A673 (cell line): ENCODE data around the gene RTEL1. TPM values are rescaled to one million over a fixed set of nuclear protein-coding genes. Genes with fewer than 3 reads are reported as not detected.
A peak's percentile ranks its signal among the peaks of the same experiment; 100 is the strongest.

Experiments used
- BruUV-seq: library from RNA; stranded (reverse); fragments of 400-500 nt; replicated peaks from 2 replicates; lab custom pipeline; 2021; lab: Mats Ljungman, UMichigan
- CTCF ChIA-PET: fragments of 300-600 bp; sonication (Branson Sonifier 250); formaldehyde crosslinking; loops from one replicate; lab custom pipeline; 2022; ENCODE audit warnings: antibody characterized with exemption; lab: Charles Lee
- POLR2A ChIA-PET: fragments of 300-600 bp; sonication (Branson Sonifier 250); formaldehyde crosslinking; loops from one replicate; lab custom pipeline; 2022; ENCODE audit warnings: antibody characterized with exemption; ENCODE audit not compliant: low non-redundant PET; lab: Charles Lee
- DNase-seq: peaks from one replicate; pipeline ENCODE4 v3.0.0-alpha.2; 2015; ENCODE audit warnings: low spot score
- H3K27ac ChIP-seq: fragments of 200-600 bp; sonication (generic); 2 replicates; pipeline ENCODE4 v1.5.1; 2016; ENCODE audit warnings: mixed run types, low read depth, mild to moderate bottlenecking, mixed read lengths, antibody characterized with exemption, low read length; ENCODE audit not compliant: poor library complexity, severe bottlenecking
- H3K27me3 ChIP-seq: fragments of 200-600 bp; sonication (generic); replicated peaks from 2 replicates; pipeline ENCODE4 v1.6.1; 2017; ENCODE audit warnings: mixed run types, low read depth, mild to moderate bottlenecking, mixed read lengths, antibody characterized with exemption, low read length; ENCODE audit not compliant: insufficient read depth, poor library complexity
- H3K36me3 ChIP-seq: fragments of 200-600 bp; sonication (generic); 2 replicates; pipeline ENCODE4 v1.6.1; 2016; ENCODE audit warnings: mixed run types, mild to moderate bottlenecking, mixed read lengths, antibody characterized with exemption, low read length; ENCODE audit not compliant: insufficient read depth, poor library complexity, severe bottlenecking
- H3K4me1 ChIP-seq: fragments of 200-600 bp; sonication (generic); 2 replicates; pipeline ENCODE4 v1.6.1; 2017; ENCODE audit warnings: mixed run types, mild to moderate bottlenecking, mixed read lengths, antibody characterized with exemption, low read length; ENCODE audit not compliant: insufficient read depth, poor library complexity, severe bottlenecking
- H3K4me3 ChIP-seq: fragments of 200-600 bp; sonication (generic); 2 replicates; pipeline ENCODE4 v1.5.1; 2016; ENCODE audit warnings: low read depth, mixed run types, mild to moderate bottlenecking, mixed read lengths, low read length; ENCODE audit not compliant: poor library complexity, severe bottlenecking
- H3K9me3 ChIP-seq: fragments of 200-600 bp; sonication (generic); 2 replicates; pipeline ENCODE4 v1.6.1; 2016; ENCODE audit warnings: mixed run types, low read depth, mild to moderate bottlenecking, mixed read lengths, antibody characterized with exemption, low read length; ENCODE audit not compliant: poor library complexity, severe bottlenecking
- EZH2 ChIP-seq: fragments of 200-600 bp; sonication (generic); IDR thresholded peaks from 2 replicates; pipeline ENCODE4 v1.6.1; 2017; ENCODE audit warnings: borderline replicate concordance, low read depth, mild to moderate bottlenecking, mixed read lengths, antibody characterized with exemption, low read length; ENCODE audit not compliant: poor library complexity, severe bottlenecking
- intact Hi-C: fragments of 100-400 bp; cut with micrococcal nuclease; formaldehyde crosslinking; loops from one replicate; pipeline ENCODE4 v1.10.0; 2022; ENCODE audit not compliant: unreplicated experiment
- total RNA-seq: library from RNA; stranded (reverse); gene quantifications from 2 replicates; pipeline ENCODE4 v1.2.3, GENCODE V29; 2021
- TF ChIP-seq, protein P1 (sequence below): fragments of 300-800, 200-600 bp; sonication (generic); conservative IDR thresholded peaks from 2 replicates; pipeline ENCODE4 v1.5.1; 2017; ENCODE audit warnings: low read depth, mild to moderate bottlenecking, antibody characterized with exemption, low read length, moderate library complexity, mixed read lengths

Gene RTEL1
- total RNA-seq, 1 experiment from 2014 or later, result 45.6 TPM

DNA sequence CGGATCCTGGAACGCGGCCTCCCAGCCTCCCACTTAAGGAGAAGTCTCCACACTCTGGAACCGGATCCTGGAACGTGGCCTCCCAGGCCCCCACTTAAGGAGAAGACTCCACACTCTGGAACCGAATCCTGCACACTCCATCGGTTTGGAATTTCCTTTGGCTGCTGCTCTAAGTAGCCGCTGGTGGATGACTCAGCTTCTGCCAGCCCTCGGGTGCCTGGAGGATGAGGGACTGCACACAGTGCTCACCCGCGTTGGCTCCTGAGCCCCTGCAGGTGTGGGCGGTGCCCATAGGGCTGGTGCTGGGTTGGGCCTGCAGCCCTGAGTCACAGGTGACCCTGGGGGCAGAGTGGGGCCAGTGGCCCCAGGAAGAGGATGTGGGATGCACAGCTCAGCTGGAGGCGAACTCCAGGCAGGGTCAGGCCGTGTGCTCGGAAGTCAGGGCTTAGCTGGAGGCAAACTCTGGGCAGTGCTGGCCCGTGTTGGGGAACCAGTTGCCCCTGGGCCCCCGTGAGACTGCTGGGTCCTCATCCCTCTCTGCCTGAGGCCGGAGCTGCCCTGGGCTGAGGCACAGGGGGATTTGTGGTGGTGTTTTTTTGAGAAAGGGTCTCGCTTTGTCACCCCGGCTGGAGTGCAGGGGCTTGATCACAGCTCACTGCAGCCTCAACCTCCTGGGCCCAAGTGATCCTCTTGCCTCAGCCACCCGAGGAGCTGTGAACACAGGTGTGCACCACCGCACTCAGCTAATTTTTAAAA lies 24.4 kb downstream of the RTEL1 start:
- TF ChIP-seq, protein P1, sequence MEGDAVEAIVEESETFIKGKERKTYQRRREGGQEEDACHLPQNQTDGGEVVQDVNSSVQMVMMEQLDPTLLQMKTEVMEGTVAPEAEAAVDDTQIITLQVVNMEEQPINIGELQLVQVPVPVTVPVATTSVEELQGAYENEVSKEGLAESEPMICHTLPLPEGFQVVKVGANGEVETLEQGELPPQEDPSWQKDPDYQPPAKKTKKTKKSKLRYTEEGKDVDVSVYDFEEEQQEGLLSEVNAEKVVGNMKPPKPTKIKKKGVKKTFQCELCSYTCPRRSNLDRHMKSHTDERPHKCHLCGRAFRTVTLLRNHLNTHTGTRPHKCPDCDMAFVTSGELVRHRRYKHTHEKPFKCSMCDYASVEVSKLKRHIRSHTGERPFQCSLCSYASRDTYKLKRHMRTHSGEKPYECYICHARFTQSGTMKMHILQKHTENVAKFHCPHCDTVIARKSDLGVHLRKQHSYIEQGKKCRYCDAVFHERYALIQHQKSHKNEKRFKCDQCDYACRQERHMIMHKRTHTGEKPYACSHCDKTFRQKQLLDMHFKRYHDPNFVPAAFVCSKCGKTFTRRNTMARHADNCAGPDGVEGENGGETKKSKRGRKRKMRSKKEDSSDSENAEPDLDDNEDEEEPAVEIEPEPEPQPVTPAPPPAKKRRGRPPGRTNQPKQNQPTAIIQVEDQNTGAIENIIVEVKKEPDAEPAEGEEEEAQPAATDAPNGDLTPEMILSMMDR, result no peak
- TF ChIP-seq EZH2, result no peak
- CTCF ChIA-PET, result no interaction called here
- POLR2A ChIA-PET, result no interaction called here
- no TSS peak for BruUV-seq
- Histone ChIP-seq H3K4me3 (no peak overlapping the region), H3K36me3 (no peaks in the 10 kb centered on the region), H3K4me1 (peaks cover 8% of the 10 kb centered on the region), H3K9me3 (no peaks in the 10 kb centered on the region), H3K27me3 (no peaks in the 10 kb centered on the region), H3K27ac (peak overlapping the region; percentile 61)
- DNase-seq, result peak; percentile 78
- intact Hi-C loops, result no loop called here

DNA sequence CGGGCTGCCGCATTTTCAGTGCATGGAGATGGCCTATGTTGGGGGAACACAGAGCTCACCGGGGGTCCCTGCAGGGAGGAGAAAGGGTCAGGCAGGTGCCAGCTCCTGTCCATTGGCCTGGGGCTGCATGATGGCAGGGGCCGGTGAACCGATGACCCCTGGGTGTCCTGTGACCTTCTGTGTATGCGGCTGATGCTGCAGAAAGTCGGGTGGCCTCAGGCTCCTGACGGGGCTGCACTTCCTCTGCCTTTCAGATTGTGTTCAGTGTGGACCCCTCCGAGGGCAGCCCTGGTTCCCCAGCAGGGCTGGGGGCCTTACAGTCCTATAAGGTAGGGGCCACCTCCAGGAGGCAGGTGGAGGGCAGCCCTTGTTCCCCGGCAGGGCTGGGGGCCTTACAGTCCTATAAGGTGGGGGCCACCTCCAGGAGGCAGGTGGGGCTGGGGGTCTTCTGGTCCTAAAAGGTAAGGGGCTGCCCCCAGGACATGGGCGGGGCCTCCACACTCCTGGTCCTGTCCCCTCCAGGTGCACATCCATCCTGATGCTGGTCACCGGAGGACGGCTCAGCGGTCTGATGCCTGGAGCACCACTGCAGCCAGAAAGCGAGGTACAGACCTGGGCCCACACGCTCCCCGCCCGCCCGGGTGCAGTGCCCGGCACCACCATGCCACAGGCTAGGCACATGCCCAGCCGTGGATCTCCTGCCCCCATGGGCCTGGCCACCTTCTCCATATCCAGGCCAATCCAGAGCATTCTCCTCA lies 27.3 kb downstream of the RTEL1 start:
- CTCF ChIA-PET, result no interaction called here
- Histone ChIP-seq H3K27me3 (no peaks in the 10 kb centered on the region), H3K27ac (no peak overlapping the region), H3K4me1 (peaks cover 8% of the 10 kb centered on the region), H3K36me3 (no peaks in the 10 kb centered on the region), H3K4me3 (no peak overlapping the region), H3K9me3 (no peaks in the 10 kb centered on the region)
- intact Hi-C loops, result no loop called here
- no peak for DNase-seq
- POLR2A ChIA-PET, result no interaction called here
- no TSS peak for BruUV-seq
- TF ChIP-seq, protein P1, result no peak
- no peak for TF ChIP-seq EZH2

DNA sequence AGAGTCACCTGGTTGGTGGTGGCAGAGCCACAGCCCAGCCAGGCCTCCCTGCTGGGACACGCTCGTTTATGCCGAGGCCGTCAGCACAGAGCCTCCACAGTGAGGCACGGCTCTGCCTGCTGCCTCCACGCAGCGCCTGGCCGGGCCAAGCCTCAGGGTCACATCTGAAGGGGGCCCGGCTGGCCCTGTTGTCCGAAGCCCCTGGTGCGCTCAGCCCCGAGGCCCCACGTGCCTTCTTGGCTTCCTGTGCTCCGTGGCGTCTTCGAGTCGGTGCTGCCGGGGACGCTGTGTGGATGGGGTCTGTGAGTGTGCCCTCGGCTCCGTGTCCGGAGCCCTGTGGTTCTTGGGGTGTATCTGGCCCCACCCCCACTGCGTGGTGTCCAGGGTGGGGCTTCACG lies 28.0 kb downstream of the RTEL1 start:
- Histone ChIP-seq H3K4me1 (peaks cover 8% of the 10 kb centered on the region), H3K27ac (no peak overlapping the region), H3K9me3 (no peaks in the 10 kb centered on the region), H3K27me3 (no peaks in the 10 kb centered on the region), H3K36me3 (no peaks in the 10 kb centered on the region), H3K4me3 (no peak overlapping the region)
- BruUV-seq, result no TSS peak
- intact Hi-C loops, result no loop called here
- TF ChIP-seq, protein P1, result no peak
- no peak for TF ChIP-seq EZH2
- ChIA-PET CTCF (no interaction called here), POLR2A (no interaction called here)
- DNase-seq, result no peak
